Stimulated activated CD8-positive, alpha-beta memory T cell treated with anti-CD3 and anti-CD28 coated beads, Interleukin-15, amount 100 ng/mL, for 1 hour (primary cell): ENCODE measurements around the gene DGKA.

ENCODE experiments used
- DNase-seq: peaks from one replicate; pipeline ENCODE4 v3.0.0-alpha.2; 2020; ENCODE audit warnings: low read depth

DGKA gene

DNA sequence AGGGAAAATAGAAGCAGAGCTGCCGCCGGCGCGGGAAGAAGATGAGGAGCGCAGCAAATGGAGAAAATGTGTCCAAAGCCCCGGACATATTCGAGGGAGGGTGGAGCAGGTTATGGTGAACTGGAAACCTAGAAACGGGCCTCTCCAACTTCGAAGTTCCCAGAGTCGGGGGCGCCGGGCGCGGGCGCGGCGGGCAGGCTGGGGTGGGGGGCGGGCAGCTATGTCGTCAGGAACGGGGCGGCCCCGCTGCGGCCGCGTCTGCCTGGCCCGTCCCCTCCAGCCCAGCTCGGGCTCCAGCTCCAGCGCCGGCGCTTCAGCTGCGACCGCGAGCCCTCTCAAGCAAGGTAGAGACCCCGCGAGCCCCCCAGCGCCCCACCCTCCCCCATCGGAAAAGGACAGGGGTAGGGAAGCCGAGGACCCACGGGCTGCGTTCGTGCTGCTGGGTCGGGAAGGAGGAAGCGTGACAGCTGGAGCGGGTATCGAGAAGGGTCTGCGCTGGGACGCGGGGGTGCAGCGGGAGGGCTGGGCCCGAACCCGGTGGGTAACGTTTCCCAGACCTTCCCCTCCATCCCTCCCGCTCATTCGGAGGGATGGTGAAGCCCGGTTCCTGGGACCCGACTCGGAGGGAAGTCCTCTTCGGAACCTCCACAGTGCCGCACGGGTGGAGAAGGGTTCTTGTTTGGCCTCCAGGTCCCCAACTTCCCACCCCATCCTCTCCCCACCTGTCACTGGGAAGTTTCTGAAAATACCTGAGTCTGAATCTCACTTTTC lies 1.0 kb downstream of the DGKA start:
- no peak for DNase-seq

DNA sequence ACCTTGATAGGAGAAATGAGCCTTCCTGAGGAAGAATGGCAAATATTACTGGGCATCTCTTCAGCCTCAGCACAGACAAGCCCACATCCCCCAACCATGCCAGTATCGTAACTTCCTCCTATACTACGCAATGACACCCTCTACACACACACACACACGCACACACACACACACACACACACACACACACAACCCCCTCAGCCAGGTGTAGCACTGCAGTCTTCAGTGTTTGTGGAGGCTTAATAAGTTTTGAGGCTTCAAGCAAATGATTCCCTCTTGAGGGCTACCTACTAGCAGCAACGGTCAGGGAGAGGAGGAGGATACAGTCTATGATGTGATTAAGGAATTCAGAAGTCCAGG lies 1.6 kb downstream of the DGKA start:
- DNase-seq: no peak

DNA sequence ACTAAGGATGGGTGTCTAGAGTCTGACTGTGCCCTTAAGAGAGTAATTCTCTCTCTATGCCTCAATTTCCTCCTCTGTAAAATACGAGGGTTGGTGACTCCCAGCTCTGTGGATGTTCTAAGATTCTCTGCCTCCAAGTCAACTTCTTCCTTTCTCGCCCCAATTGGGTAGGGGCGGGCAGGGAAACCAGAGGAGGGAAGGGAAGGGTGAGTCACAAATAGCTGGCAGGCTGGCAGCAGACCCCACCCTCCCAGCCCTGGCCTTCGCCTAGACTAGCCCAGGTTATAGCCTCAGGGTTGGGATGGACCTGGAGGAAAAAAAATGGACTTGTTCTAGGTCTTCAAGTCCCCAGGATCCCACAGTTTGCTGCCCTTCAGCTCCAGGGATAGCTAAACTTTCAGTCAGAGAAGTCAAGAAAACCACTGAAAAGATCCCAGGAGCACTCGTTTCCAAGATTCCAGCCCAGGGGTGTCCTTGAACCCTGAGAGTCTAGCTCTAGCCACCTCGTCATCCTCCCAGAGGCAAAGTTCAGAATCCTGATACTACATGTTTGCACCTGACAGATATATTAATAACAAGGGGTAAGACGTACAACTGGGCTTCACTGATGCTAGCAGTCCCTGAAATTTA lies 2.3 kb downstream of the DGKA start:
- no peak for DNase-seq

DNA sequence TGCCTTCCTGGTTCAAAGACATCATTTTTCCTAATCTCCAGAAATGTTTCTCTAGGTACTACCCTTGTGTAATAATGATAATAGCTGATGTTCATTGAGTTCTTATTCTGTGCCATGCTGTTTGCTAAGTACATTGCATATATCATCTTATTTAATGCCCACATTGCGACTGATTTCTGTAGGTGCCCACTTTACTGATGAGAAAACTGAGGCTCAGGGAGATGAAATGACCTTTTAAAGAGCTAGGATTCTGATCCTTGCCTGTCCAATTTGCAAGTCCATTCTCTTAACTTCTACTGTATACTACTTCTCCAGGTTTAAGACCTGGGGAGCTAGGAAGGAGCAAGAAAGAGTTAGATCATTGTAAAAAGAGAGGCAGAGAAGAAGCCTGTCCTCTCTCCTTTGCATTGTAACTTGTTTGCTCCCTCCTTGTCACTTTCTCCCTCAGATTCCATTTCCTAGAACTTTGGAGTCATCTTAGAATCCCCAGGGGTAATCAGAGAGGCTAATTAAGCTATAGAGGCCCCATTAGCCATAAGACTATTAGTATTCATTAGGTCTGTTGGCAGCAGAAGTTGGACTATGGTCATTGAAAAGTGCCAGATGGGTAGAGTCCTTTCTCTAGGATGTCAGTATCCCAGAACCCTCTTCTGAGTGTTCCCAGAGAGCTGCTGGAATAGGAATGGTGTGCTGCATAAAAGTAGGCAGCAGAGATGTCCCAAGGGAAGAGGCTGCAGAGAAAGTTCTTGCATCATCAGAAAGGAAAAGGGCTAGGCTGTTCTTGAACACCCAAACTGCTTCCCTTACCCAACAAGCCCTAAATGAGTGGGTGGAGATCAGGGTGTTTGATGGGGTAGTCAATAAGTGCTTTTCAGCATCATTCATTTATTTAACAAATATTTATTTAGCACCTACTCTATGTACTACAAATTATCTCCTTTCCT lies 3.1 kb downstream of the DGKA start:
- DNase-seq: no peak

DNA sequence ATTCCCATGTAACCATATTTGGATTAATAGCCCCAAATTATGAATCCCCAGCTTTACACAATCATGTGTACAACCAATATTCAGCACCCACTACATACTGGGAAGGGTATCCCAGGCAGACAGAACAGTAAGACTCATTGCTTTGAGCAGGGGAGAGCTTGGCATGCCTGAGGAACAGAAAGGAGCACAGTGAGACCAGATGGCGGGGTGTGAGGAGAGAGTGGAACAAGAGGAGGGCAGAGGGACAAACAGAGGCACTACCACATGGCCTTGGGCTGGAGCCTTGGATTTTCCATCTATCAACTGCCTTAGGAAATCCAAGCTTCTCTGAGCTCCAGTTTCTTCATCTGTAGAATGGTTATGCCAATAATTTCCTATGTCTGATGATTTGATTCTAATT lies 3.8 kb downstream of the DGKA start:
- DNase-seq: no peak

DNA sequence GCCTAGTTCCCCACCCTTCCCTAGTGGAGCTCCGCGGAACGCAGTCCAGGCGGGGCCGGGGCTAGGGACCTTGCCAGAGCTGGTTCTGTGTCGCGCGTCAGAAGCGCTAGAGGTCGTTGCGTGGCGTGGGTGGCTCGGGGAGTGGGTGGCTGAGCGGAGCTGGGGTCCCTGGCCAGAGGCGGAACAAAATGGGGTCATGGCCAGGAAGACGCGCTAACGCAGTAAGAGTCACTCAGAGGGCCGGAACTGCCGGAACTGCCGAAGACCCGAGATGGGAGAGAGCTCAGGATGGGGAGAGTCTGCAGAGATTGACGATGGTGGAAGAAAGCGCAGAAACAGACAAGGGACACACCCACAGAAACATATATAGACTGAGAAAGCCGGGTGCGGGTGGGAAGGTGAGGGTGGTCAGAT lies 4.8 kb downstream of the DGKA start:
- no peak for DNase-seq

DNA sequence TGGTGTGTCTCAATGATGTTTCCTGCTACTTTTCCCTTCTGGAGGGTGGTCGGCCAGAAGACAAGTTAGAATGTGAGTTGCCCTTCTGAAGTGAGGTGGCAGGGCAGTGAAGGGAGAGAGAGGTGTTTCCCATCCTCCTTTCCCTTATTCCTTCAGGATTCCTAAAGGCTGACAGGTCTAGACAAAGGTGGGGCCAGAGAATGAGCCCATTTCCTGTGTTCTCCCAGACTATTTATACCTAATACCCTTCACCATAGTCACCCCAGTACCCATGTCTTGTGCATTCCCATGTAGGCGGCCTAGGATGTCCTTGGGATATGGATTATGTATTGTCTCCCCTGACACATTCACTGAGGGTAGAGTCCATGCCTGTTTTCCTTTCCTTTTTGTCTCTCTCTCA lies 7.0 kb downstream of the DGKA start:
- no peak for DNase-seq

DNA sequence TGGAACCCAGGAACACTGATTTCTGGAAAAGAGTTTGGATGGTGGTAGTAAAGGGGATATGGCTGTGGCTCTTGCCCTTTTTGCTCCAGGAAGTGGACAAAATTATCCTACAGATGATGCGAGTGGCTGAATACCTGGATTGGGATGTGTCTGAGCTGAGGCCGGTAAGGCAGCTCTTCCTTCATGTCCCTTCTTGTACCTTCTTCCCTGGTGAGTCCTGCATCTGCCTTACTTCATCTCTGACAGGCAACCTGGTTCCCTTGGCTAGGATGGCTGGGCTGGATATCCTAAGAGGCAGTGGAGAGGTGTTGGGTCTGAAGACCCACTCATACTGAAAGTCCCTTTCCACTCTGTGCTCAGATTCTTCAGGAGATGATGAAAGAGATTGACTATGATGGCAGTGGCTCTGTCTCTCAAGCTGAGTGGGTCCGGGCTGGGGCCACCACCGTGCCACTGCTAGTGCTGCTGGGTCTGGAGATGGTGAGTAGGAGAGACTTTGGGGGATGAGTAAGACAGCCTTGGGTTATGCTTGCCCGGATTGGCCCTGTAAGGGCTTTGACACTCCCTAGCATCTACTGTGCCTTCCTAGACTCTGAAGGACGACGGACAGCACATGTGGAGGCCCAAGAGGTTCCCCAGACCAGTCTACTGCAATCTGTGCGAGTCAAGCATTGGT lies 8.0 kb downstream of the DGKA start:
- DNase-seq: no peak

DNA sequence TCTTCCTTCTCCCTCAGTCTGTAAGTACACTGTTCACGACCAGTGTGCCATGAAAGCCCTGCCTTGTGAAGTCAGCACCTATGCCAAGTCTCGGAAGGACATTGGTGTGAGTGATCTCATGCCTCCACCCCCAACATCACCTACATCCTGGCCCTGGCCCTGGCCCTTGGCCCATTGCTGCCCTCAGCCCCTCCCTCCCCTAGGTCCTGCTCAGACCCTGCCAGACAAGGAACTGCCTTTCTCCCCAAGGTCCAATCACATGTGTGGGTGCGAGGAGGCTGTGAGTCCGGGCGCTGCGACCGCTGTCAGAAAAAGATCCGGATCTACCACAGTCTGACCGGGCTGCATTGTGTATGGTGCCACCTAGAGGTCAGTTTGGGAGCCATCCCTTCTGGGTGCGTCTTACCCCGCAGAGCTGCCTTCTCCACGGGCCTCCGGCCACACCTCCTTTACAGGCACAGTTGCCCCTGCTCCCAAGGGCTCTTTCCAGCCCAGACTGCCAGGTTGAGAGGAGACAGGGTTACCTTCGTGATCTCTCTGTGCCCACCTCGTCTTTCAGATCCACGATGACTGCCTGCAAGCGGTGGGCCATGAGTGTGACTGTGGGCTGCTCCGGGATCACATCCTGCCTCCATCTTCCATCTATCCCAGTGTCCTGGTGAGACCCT lies 9.2 kb downstream of the DGKA start:
- peak; percentile 77 for DNase-seq

DNA sequence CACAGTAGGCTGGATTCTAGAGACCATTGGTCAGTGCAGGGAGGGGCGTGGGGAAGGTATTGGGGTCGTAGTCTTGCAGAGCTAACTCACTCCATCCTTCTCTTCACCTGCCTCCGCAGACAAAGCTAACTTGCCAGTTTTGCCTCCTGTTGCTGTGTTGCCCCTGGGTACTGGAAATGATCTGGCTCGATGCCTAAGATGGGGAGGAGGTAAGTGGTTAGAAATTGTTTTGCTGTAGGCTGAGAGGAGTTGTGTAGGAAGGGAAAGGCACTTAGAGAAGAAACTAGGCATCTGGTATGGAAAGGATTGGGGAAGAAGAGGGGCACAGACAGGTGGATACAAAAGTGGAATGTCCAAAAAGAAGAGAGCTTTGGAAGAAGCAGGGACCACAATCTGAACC lies 11.1 kb downstream of the DGKA start:
- DNase-seq: no peak

DNA sequence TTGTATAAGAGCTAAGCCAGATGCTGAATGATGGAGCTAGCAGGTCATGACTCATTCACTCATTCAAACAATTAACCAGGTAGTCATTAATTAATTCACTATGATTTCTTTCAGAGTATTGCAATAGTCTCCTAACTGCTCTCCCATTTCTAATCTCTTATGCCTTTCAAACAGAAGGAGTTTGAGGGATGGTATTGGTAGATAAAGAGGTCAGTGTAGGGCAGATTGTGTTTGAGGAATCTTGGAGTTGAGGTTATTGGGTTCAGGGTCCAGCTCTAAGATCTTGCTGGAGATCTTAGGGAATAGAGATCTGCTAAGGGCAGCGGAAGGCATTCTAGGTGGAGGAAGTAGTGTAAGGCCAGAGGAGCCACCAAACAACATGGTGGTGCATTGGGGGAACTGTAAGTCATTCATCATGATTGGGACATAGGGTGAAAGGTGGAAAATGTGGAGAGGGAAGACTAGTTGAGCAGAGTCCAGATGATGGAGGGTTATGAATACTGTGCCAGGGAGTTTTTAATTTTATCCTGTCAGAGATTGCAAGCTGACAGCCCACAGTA lies 11.7 kb downstream of the DGKA start:
- DNase-seq: no peak

DNA sequence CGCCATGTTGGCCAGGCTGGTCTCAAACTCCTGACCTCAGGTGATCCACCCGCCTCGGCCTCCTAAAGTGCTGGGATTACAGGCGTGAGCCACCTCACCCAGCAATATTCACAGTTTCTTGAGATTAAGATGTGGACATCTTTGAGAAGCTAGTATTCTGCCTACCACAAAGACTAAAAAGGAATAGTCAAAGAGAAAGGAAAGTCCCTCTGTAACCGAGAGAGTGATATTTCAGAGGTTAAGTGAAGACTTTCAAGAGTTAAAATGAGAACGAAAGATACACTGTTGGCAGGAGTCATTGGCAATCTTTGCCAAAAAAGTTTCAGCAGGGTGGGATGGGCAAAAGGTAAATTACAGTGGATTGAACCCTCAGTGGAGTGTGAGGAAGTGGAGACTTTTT lies 15.6 kb downstream of the DGKA start:
- no peak for DNase-seq

DNA sequence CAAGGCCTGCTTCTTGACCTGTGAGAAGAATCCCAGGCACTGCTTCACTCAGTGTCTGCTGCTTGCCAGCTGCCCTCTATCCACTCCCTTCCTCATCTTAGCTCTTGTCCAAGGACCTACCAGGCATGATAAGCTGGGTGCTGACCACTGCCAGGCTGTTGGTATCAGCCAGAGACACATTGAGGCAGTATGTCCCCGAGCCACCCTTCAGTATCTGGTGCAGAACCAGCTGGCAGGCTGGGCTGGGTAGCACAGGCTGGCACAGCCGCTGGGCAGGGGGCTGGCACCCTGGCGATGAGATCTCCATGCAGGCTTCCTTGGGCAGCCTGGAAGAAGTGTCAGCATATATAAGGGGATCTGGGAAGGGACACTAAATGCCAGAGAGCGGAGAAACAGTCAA lies 24.4 kb downstream of the DGKA start:
- DNase-seq: no peak

DNA sequence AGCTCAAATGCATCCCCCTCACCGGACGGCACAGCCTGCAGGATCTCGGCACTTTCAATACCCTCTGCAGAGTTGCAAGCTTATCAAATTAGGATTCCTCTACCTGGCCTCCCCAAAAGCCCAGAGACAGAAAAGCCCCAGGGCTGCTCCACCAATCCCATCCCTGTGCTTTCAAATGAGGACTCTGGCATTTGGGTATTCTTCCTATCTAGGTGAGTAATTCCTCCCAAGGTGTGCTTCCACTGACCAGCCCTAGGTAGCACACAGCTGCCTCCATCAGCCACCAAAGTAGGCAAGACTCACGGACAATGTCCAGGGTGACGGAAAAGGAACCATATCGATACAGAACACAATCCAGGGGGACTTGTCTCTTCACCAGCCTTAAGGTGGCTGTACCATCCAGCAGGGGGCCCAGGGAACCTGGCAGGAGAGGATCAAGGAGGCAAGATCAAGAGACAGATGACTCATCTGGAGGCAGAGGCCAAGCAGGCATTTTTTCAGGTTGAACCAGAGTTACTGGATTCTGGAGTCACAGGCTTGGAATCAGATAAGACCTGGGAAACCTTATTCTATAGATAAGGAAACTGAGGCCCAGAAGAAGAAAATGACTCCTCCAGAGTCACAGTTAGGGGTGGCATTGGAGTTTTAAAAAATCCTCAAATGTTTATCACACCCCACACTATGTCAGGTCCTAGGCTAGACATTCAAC lies 25.0 kb downstream of the DGKA start:
- DNase-seq: no peak

DNA sequence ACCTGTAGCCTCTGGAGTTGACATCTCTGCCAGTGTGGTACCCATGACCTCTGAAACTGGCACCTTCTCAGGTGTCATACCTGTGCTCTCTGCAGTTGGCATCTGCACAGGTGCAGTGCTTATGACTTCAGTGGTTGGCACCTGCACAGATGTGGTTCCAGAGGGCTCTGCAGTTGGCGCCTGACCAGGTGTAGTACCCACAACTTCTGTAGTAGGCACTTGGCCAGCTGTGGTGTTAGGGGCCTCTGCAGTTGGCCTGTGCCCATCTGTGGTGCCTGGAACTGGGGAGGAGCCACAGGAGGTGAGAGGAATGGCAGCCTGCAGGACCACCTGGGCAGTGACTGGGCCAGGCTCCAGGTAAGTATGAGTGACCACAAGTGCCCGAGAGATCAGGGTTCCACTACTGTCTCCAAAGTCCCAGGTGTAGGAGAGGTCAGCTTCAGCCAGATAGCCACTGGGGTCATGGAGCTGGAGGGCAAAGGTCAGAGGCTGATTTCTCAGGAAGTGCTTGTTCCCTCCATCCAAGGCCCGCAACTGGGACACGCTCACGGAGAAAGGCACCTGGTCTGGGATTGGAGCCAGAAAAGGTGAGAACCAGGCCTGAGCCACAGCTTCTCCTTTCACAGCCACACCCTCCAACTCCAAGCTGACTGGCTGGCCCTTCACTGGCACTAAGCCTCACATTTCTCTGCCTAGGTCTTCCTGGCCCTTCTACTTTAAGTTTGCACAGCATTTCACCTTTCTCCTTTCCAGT lies 26.3 kb downstream of the DGKA start:
- DNase-seq: no peak

DNA sequence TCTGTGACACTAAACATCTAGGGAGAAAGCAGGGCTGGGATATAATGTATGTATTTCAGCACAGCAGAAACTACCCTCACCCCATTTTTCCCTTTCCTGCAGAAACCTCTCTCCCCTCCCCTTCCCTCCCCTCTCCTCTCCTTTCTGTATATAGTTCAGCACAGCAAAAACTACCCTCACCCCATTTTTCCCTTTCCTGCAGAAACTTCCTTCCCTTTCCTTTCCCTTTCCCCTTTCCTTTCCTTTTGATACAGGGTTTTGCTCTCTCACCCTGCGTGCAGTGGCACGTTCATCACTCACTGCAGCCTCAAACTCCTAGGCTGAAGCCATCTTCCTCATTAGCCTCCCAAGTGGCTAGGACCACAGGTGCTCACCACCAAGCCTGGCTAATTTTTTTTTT lies 32.8 kb downstream of the DGKA start:
- no peak for DNase-seq

DNA sequence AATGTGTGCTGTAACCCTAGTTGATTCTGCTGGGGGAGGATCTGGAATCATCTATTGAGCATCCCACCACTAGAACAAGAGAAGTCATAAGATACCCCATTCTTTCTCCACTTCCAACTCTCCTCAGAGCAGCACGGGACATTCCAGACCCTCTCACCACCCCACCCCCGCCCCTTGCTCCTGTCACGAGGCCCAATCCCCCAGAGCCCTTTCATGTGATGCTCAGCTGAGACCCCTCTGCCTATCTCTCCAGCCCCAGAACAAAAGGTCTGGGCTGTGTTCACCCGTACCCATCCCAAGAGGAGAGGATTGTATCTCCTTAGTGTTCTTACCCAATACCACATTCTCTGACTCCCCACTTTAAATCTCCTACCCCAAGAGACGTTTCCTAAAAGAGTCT lies 34.3 kb downstream of the DGKA start:
- no peak for DNase-seq

DNA sequence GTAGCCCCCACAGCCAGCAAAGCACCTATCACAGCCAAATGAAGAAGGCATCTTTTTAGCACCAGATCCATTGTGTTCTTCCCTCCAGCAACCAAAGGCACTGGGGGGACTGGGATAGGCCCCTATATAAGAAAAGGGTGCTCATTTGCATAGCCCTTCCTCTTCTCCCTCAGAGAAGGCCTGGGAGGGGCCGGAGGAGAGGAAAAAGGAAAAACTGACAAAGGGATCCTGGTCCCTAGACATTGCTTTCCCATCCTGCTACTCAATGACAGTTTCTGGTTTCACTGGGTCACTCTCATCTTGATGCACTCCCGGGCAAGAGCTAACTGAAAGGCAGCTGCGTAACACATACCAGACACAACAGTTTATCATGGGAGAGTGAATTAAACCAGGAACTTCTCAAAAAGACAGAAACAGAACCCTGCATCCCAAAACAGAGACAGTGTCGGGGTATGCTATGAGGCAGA lies 35.0 kb downstream of the DGKA start, which contains the start of gene PMEL:
Gene PMEL (minus strand): TSS at position 102 of the 467 bp plus-strand sequence. CDS start 31 bp downstream, at position 71.
- DNase-seq: no peak

DNA sequence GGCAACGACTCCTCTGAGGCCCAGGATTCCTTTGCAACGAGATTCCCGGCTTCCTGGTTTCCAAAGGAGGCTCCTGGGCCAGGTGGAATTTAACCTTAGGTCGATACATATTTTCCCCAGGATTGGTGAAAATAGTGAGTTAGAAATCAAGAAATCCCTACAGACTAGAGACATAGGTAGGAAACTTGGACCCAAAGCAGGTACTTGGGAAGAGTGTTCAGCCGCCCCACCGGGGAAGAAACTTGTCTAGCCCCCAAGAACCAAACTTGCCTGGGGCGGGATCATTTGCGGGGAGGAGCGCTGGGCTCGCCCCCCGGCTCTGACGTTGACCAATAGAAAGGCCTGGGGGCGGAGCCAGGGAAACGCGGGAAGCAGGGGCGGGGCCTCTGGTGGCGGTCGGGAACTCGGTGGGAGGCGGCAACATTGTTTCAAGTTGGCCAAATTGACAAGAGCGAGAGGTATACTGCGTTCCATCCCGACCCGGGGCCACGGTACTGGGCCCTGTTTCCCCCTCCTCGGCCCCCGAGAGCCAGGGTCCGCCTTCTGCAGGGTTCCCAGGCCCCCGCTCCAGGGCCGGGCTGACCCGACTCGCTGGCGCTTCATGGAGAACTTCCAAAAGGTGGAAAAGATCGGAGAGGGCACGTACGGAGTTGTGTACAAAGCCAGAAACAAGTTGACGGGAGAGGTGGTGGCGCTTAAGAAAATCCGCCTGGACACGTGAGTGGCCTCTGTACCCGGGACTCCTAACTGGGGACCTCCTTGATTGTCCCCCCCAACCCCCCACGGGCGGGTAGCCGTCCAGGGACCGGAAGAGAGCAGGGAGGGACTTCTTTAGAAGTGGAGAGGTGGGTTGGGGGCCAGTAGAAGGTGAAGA lies 35.7 kb downstream of the DGKA start, which contains the start of gene CDK2:
Gene CDK2 (plus strand): TSS at position 423 of the 874 bp plus-strand sequence. CDS start 179 bp downstream, at position 602.
- peak; percentile 89 for DNase-seq
